ENCODE results near the gene KCNH6. TPM values are rescaled to one million over a fixed set of nuclear protein-coding genes. Genes with fewer than 3 reads are reported as not detected.

KCNH6 gene
- total and polyA plus RNA-seq, 2 donors from 2014 or later = 0.57 to 4.8 TPM

DNA sequence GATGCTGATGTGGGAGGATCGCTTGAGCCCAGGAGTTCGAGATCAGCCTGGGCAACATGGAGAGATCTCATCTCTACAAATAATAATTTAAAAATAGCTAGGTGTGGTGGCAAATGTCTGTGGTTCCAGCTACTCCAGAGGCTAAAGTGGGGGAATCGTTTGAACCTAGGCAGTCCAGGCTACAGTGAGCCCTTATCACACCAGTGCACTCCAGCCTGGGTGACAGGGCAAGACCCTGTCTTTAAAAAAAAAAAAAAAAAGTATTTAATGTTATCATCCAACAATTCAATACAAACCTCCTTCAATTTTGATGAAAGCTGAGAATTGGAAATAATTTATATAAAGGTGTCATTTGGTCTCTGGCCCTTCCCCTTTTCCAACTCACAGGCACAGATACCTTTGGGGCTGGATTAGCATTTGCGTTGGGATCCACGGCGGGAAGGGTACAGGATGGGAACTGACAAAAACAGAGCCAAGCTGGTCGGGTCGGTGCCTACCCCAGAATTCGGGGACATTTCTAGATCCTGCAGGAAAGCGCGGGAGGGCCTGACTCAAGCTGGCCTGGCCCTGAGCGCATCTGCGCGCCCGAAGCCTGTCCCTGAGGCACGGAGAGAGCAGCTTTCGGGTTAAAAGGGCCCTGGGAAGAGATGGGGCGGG, 26.3 kb downstream of the KCNH6 start:
- Histone ChIP-seq H3K4me1 (ENCODE audit: control insufficient read depth in 2 of 3, insufficient read depth in 2 of 3, low read depth in 1 of 3, low read length in 3 of 3) (peaks cover 0 to 15% (median 8%) of the 10 kb centered on the region in 3 donors), H3K27ac (ENCODE audit: low read depth in 2 of 2, low read length in 2 of 2) (peak overlapping the region; percentile 90 to 95), H3K9me3 (ENCODE audit: control insufficient read depth in 2 of 3, insufficient read depth in 1 of 3, low read length in 3 of 3) (no peaks in the 10 kb centered on the region), H3K4me3 (ENCODE audit: low read length in 3 of 3) (peak overlapping the region; percentile 78 to 83 (median 82)), H3K9ac (ENCODE audit: low read length in 3 of 3) (peak overlapping the region; percentile 63 to 93 (median 73)), H3K27me3 (ENCODE audit: control insufficient read depth, insufficient read depth, low read length) (no peaks in the 10 kb centered on the region), H3K36me3 (ENCODE audit: control insufficient read depth in 2 of 3, insufficient read depth in 3 of 3, low read length in 3 of 3) (no peaks in the 10 kb centered on the region)
- DNase-seq = peak in 1 of 5 donors; percentile 78
- TF ChIP-seq, protein P1, sequence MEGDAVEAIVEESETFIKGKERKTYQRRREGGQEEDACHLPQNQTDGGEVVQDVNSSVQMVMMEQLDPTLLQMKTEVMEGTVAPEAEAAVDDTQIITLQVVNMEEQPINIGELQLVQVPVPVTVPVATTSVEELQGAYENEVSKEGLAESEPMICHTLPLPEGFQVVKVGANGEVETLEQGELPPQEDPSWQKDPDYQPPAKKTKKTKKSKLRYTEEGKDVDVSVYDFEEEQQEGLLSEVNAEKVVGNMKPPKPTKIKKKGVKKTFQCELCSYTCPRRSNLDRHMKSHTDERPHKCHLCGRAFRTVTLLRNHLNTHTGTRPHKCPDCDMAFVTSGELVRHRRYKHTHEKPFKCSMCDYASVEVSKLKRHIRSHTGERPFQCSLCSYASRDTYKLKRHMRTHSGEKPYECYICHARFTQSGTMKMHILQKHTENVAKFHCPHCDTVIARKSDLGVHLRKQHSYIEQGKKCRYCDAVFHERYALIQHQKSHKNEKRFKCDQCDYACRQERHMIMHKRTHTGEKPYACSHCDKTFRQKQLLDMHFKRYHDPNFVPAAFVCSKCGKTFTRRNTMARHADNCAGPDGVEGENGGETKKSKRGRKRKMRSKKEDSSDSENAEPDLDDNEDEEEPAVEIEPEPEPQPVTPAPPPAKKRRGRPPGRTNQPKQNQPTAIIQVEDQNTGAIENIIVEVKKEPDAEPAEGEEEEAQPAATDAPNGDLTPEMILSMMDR (IDR thresholded peaks at IDR 0.05; ENCODE audit: borderline replicate concordance, extremely low read depth, insufficient read depth) = no peak
- FAIRE-seq = no peak
- intact Hi-C loops (cut with DNase I) = no loop called here

DNA sequence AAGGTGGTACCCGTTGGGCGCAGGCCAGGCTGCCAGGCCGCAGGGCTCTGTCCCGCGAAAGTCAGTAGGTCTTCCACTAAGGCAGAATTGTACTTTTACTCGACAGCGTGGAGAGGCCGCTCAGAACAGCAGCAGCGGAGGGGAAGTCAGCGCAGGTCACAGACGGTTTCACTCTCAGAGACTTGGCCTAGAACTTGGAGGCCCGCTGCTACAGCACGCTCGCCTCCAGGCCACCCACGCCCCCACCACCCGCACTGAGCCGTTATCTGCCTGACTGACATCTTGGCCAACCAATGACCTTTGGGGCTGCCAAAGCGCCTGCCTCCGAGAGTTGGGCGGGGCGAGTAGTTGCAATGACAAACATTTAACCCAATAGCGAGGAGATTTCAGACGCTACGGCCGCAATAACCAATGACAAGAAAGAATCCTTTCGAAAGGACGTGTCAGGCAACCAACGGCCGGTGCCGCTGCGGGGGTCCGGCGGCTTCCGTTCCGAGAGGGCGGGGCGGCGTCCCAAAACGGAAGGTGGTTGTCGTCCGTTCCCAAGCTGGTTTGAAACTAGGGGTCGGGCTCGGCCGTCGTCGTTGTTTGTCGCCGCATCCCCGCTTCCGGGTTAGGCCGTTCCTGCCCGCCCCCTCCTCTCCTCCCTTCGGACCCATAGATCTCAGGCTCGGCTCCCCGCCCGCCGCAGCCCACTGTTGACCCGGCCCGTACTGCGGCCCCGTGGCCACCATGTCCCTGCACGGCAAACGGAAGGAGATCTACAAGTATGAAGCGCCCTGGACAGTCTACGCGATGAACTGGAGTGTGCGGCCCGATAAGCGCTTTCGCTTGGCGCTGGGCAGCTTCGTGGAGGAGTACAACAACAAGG, 27.0 kb downstream of the KCNH6 start, which contains the start of gene DCAF7:
Gene DCAF7 (plus strand): TSS at position 532 of the 871 bp plus-strand sequence. CDS start 201 bp downstream, at position 733.
- Histone ChIP-seq H3K36me3 (ENCODE audit: control insufficient read depth in 2 of 3, insufficient read depth in 3 of 3, low read length in 3 of 3) (no peaks in the 10 kb centered on the region), H3K4me1 (ENCODE audit: control insufficient read depth in 2 of 3, insufficient read depth in 2 of 3, low read depth in 1 of 3, low read length in 3 of 3) (peaks cover 0 to 15% (median 8%) of the 10 kb centered on the region in 3 donors)
- intact Hi-C loops (cut with DNase I) = no loop called here

DNA sequence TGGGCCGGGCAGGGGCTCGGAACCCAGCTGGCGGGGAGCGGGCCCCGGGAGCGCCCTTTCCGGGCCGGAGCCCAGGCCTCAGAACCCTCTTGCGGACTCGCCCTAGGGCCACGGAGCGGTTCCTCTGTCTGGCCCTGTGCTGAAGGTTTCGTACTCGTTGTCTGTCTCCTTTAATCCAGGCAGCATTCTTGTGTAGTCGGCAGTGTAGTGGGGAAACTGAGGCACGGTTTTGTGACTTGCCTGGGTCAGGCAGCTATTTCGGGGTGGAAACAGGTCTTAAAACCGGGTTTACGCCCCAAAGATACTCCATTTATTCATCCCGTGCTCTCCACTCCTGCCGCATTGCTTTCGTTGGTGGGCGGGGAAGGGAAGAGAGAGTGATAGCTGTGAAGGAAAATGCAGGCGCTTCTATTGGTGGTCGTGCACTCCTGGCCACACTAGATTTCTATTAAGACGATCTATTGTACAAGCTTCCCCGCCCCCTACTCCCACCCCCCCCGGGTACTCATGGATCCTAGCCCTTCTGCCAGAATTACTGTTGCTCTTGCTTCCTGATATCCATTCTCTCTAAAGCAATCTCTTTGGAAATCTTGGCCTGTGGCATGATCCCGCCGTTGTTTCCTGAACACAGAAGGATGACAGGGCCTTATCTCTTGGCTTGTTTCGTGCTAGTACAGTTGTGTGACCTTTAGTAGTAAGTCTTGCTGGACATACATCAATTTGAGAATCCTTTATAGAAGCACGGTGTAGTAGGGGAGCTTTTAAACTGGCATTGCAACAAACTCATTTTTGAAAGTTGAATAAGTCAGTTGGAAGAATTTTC, 27.9 kb downstream of the KCNH6 start:
- intact Hi-C loops (cut with DNase I) = no loop called here
- Histone ChIP-seq H3K4me3 (ENCODE audit: low read length in 3 of 3) (peak overlapping the region; percentile 94 to 98 (median 96)), H3K27me3 (ENCODE audit: control insufficient read depth, insufficient read depth, low read length) (no peaks in the 10 kb centered on the region), H3K27ac (ENCODE audit: low read depth in 2 of 2, low read length in 2 of 2) (peak overlapping the region; percentile 84 to 92), H3K36me3 (ENCODE audit: control insufficient read depth in 2 of 3, insufficient read depth in 3 of 3, low read length in 3 of 3) (no peaks in the 10 kb centered on the region), H3K9me3 (ENCODE audit: control insufficient read depth in 2 of 3, insufficient read depth in 1 of 3, low read length in 3 of 3) (no peaks in the 10 kb centered on the region), H3K4me1 (ENCODE audit: control insufficient read depth in 2 of 3, insufficient read depth in 2 of 3, low read depth in 1 of 3, low read length in 3 of 3) (peaks cover 0 to 15% (median 8%) of the 10 kb centered on the region in 3 donors), H3K9ac (ENCODE audit: low read length in 3 of 3) (peak overlapping the region; percentile 63 to 93 (median 90))
- DNase-seq = peak in 4 of 5 donors; percentile 55 to 86 (median 68)
- no peak for FAIRE-seq
- TF ChIP-seq, protein P1 (IDR thresholded peaks at IDR 0.05; ENCODE audit: borderline replicate concordance, extremely low read depth, insufficient read depth) = no peak

More for the DNA sequence above, 27.0 kb downstream of the KCNH6 start, which contains the start of gene DCAF7:
- DNase-seq (peak; percentile 99 to 100 (median 100)), FAIRE-seq (peak; percentile 98)
- H3K9me3 ChIP-seq (ENCODE audit: control insufficient read depth in 2 of 3, insufficient read depth in 1 of 3, low read length in 3 of 3) = no peaks in the 10 kb centered on the region
- peak within 1 kb of the TSS; percentile 94 to 98 (median 96) for H3K4me3 ChIP-seq (ENCODE audit: low read length in 3 of 3)
- H3K9ac ChIP-seq (ENCODE audit: low read length in 3 of 3) = peak within 1 kb of the TSS; percentile 63 to 93 (median 93)
- H3K27me3 ChIP-seq (ENCODE audit: control insufficient read depth, insufficient read depth, low read length) = no peaks in the 10 kb centered on the region
- H3K27ac ChIP-seq (ENCODE audit: low read depth in 2 of 2, low read length in 2 of 2) = peak within 1 kb of the TSS; percentile 92 to 95
- TF ChIP-seq, protein P1 (IDR thresholded peaks at IDR 0.05; ENCODE audit: borderline replicate concordance, extremely low read depth, insufficient read depth) = no peak
